ENCODE results near the gene SSMEM1.
A peak's percentile ranks its signal among the peaks of the same experiment; 100 is the strongest.
"Not testable (repeated sequence)": the region's sequence is repeated elsewhere in the genome, so short reads cannot be mapped to it uniquely, and the experiment has no call there.

Gene SSMEM1

DNA sequence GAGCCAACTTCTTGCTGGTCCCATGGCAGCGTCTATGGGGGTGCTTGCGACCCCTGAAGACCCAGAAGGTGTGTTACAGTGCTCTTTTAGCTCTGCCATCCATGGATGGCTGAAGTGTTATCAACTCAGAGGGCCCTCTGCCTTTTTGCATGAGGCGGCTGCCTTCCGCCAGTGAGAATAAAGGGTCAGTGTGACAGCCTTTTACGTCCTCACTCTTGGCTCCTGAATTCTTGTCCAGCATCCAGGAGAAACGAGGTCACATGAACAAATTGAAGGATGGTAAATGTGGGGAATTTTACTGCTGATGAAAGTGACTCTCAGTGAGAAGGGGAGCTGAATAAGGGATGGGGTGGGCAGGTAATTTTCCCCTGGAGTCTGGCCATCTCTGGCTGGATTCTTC lies 24.1 kb downstream of the SSMEM1 start:
- no peak for DNase-seq (ENCODE audit: low read depth)
- TF ChIP-seq, protein P1, sequence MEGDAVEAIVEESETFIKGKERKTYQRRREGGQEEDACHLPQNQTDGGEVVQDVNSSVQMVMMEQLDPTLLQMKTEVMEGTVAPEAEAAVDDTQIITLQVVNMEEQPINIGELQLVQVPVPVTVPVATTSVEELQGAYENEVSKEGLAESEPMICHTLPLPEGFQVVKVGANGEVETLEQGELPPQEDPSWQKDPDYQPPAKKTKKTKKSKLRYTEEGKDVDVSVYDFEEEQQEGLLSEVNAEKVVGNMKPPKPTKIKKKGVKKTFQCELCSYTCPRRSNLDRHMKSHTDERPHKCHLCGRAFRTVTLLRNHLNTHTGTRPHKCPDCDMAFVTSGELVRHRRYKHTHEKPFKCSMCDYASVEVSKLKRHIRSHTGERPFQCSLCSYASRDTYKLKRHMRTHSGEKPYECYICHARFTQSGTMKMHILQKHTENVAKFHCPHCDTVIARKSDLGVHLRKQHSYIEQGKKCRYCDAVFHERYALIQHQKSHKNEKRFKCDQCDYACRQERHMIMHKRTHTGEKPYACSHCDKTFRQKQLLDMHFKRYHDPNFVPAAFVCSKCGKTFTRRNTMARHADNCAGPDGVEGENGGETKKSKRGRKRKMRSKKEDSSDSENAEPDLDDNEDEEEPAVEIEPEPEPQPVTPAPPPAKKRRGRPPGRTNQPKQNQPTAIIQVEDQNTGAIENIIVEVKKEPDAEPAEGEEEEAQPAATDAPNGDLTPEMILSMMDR (conservative IDR thresholded peaks at IDR 0.05; ENCODE audit: low read depth, low read length) = no peak
- H3K4me3 ChIP-seq (ENCODE audit: low read depth, low read length) = no peak overlapping the region

DNA sequence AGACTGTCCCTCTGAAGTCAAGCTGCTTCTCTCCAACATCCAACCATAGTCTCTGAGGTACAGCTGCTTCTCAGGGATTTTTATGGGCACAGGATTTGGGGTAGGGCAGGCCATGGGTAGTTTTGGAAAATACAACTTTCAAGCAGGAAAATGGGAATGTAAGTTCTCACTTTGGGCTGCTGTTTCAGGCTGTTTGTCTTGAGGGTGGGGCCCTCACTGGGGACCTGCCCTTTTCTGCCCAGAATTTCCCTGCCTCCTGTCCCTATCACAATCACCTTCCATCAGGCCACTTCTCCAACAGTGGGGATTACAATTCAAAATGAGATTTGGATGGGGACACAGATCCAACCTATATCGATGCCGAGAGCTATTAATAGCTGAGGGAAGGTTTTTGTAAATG lies 24.5 kb downstream of the SSMEM1 start:
- TF ChIP-seq, protein P1 (conservative IDR thresholded peaks at IDR 0.05; ENCODE audit: low read depth, low read length) = no peak
- no peak overlapping the region for H3K4me3 ChIP-seq (ENCODE audit: low read depth, low read length)
- no peak for DNase-seq (ENCODE audit: low read depth)

DNA sequence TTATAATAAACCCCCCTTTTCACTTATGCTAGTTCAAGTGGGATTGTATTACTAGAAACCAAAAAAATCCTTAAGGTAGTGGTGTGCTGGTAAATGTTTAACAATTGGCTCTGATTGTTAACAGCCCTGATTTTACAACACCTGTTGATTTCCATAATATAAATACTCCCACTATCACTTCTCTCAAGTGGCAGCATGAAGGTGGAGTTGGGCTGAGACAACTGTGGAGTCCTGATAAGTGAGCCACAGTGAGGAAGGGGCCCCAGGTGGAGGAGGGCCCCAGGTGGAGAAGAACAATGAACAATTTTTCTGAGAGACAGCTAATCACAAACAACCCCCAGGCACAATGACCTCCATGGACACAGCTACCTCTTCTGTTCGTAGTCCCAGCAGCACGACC lies 26.4 kb downstream of the SSMEM1 start:
- no peak overlapping the region for H3K4me3 ChIP-seq (ENCODE audit: low read depth, low read length)
- DNase-seq (ENCODE audit: low read depth) = no peak
- TF ChIP-seq, protein P1 (conservative IDR thresholded peaks at IDR 0.05; ENCODE audit: low read depth, low read length) = no peak

DNA sequence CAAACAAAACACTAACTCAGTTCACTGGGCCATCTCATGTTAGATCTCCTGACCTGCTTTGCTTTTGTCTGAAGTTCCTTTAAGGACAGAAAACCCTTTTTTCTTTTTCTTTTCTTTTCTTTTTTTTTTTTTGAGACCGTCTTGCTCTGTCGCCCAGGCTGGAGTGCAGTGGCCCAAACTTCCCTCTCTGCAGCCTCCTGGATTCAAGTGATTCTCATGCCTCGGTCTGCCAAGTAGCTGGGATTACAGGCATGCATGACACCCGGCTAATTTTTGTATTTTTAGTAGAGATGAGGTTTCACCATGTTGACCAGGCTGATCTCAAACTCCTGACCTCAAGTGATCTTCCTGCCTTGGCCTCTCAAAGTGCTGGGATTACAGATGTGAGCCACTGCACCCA lies 28.7 kb downstream of the SSMEM1 start:
- DNase-seq (ENCODE audit: low read depth); H3K4me3 ChIP-seq (ENCODE audit: low read depth, low read length): not testable (repeated sequence)

DNA sequence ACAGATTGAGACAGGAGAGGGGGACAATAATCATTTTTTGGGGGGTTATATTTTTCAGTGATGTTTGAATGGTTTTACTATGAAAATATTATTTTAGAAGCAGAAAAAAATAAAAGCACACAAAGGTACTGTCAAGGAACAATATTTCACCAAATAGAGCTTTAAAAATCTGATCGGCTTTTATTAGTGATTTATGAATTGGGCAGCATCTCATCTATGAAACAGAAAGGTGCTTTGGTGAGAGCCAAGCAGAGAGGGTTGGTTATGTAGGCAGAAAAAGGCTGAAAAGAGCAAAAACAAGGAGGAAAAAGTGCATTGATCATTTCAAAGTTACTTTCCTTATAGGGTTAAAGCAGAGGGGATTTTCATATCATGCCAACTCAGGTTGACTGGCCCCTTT lies 32.6 kb downstream of the SSMEM1 start:
- TF ChIP-seq, protein P1 (conservative IDR thresholded peaks at IDR 0.05; ENCODE audit: low read depth, low read length) = no peak
- no peak for DNase-seq (ENCODE audit: low read depth)
- H3K4me3 ChIP-seq (ENCODE audit: low read depth, low read length) = no peak overlapping the region

DNA sequence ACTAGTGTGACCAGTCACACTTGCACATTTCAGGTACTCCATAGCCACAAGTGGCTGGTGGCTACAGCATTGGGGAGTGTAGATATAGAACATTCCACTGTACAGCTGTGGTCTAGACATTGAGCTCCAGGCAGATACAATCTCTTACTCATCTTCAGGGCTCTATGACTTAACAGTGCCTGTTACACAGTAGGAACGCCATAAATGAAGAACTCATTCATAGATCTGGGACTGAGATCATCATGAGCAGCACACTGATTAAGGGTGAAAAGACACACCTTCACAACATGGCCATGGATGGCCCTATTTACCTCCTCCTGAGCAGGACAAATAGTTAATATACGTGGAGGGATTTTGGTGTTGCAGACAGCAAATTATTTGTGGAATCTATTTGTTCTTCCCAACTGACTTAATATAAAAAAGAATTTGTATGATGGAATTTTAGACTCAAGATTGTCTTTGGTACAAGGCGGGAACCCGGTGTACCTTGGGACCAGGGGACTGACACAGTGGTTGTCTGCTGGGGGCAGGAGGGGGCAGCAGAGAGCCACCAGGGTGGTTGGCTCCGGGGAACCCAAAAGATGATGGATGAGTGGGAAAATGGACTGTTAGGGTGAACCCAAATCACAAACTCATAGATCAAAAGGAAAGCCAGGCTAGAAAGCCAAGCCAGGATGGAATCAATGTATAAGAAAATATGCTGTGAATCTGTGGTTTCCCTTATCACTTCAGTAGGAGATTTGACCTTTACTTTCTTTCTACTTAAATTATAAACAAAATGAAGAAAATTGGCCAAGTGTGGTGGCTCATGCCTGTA lies 34.7 kb downstream of the SSMEM1 start:
- DNase-seq (ENCODE audit: low read depth) = peak; percentile 65
- no peak overlapping the region for H3K4me3 ChIP-seq (ENCODE audit: low read depth, low read length)
- TF ChIP-seq, protein P1 (conservative IDR thresholded peaks at IDR 0.05; ENCODE audit: low read depth, low read length) = peak; percentile 97

DNA sequence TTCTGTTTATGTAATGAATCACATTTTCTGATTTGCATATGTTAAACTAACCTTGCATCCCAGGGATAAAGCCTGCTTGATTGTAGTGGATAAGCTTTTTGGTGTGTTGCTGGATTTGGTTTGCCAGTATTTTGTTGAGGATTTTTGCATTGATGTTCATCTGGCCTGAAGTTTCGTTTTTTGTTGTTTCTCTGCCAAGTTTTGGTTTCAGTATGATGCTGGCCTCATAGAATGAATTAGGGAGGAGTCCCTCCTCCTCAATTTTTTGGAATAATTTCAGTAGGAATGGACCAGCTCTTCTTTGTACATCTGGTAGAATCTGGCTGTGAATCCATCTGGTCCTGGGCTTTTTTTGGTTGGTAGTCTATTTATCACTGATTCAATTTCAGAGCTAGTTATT lies 35.8 kb downstream of the SSMEM1 start:
- DNase-seq (ENCODE audit: low read depth) = peak; percentile 40
- not testable (repeated sequence) for H3K4me3 ChIP-seq (ENCODE audit: low read depth, low read length)

DNA sequence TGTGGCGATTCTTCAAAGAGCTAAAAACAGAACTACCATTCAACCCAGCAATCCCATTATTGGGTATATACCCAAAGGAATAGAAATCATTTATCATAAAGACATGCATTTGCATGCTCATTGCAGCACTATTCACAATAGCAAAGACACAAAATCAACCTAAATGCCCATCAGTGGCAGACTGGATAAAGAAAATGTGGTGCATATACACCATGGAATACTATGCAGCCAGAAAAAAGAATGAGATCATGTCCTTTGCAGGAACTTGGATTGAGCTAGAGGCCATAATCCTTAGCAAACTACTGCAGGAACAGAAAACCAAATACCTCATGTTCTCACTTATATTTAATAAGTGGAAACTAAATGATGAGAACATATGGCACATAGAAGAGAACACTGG lies 38.8 kb downstream of the SSMEM1 start:
- not testable (repeated sequence) for H3K4me3 ChIP-seq (ENCODE audit: low read depth, low read length); DNase-seq (ENCODE audit: low read depth)

DNA sequence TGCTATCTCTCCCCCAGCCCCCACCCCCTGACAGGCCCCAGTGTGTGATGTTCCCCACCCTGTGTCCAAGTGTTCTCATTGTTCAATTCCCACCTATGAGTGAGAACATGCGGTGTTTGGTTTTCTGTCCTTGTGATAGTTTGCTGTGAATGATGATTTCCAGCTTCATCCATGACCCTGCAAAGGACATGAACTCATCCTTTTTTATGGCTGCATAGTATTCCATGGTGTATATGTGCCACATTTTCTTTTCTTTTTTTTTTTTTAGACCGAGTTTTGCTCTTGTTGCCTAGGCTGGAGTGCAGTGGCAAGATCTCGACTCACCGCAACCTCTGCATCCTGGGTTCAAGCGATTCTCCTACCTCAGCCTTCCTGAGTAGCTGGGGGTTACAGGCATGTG lies 41.2 kb downstream of the SSMEM1 start:
- not testable (repeated sequence) for H3K4me3 ChIP-seq (ENCODE audit: low read depth, low read length); DNase-seq (ENCODE audit: low read depth)

DNA sequence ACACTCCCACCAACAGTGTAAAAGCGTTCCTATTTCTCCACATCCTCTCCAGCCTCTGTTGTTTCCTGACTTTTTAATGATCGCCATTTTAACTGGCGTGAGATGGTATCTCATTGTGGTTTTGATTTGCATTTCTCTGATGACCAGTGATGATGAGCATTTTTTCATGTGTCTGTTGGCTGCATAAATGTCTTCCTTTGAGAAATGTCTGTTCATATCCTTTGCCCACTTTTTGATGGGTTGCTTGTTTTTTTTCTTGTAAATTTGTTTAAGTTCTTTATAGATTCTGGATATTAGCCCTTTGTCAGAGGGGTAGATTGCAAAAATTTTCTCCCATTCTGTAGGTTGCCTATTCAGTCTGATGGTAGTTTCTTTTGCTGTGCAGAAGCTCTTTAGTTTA lies 42.0 kb downstream of the SSMEM1 start:
- not testable (repeated sequence) for DNase-seq (ENCODE audit: low read depth); H3K4me3 ChIP-seq (ENCODE audit: low read depth, low read length)

Measured in choroid plexus epithelial cell (primary cell).